ENCODE results near the gene NRG4.

Gene NRG4, protein sequence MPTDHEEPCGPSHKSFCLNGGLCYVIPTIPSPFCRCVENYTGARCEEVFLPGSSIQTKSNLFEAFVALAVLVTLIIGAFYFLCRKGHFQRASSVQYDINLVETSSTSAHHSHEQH

DNA sequence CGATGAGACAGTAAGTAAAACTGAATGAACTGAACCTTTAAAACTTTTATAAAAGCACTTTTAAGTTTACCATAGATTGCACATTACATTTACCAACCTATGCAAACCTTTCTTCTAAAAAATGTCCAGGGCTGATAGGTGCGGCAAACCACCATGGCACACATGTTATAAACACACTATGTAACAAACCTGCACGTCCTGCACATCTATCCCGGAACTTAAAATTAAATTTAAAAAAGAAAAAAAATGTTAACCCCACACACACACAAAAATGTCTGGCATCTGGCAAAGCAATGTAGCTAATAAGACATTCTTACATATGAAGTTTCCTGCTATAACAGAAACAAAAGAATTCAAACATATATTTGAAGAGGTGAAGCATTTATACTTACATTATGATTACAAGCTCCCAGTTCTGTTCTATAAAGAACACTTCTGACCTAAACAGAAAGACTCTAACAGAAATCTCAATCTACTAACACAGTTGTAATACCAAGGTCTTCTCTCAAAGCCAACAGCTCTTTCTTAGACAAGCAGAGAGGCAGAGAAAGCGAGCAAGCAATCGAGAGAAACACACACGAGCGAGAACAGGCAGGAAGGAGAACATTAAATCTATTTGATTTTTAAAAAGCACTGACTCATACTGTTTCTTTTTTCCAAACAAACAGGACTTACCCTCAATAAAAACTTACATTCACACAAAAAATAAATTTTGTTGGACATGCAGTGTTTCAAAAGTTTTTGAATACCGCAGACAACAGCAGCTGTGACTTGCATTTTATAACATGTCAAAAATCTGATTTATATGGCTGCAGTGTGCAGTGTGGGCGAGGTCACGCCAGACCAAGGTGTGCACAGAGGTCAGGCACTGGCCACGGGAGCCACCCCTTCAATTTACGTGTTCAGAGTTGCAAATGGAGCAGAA lies at the start of gene NRG4:
TSS of gene NRG4 (minus strand) at position 798 of the 925 bp plus-strand sequence. CDS start 1,194 bp downstream, outside the sequence.
- no peak for DNase-seq (ENCODE audit: low spot score)
- TF ChIP-seq, protein P1, sequence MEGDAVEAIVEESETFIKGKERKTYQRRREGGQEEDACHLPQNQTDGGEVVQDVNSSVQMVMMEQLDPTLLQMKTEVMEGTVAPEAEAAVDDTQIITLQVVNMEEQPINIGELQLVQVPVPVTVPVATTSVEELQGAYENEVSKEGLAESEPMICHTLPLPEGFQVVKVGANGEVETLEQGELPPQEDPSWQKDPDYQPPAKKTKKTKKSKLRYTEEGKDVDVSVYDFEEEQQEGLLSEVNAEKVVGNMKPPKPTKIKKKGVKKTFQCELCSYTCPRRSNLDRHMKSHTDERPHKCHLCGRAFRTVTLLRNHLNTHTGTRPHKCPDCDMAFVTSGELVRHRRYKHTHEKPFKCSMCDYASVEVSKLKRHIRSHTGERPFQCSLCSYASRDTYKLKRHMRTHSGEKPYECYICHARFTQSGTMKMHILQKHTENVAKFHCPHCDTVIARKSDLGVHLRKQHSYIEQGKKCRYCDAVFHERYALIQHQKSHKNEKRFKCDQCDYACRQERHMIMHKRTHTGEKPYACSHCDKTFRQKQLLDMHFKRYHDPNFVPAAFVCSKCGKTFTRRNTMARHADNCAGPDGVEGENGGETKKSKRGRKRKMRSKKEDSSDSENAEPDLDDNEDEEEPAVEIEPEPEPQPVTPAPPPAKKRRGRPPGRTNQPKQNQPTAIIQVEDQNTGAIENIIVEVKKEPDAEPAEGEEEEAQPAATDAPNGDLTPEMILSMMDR (IDR thresholded peaks at IDR 0.05; ENCODE audit: extremely low read depth, missing control alignments): no peak

DNA sequence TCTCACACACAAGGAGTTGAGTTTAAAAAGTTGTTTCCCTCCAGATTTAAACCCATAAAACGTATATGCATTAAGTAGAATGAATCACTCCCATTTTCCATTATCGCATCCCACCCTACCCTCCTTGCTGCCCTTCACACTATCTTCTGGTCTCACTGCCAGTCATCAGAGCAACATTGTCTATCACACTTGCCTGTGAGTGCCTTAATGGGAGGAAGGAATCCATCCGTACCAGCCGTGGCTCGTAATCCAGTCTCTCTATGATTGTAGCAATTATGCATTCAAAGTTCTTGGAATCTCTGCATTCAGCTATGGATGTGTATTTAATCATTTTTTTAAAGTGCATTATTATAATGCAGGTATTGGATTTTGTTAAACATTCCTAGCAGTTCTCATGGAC lies 49.5 kb upstream of the NRG4 start:
- DNase-seq (ENCODE audit: low spot score): no peak
- TF ChIP-seq, protein P1 (IDR thresholded peaks at IDR 0.05; ENCODE audit: extremely low read depth, missing control alignments): no peak

DNA sequence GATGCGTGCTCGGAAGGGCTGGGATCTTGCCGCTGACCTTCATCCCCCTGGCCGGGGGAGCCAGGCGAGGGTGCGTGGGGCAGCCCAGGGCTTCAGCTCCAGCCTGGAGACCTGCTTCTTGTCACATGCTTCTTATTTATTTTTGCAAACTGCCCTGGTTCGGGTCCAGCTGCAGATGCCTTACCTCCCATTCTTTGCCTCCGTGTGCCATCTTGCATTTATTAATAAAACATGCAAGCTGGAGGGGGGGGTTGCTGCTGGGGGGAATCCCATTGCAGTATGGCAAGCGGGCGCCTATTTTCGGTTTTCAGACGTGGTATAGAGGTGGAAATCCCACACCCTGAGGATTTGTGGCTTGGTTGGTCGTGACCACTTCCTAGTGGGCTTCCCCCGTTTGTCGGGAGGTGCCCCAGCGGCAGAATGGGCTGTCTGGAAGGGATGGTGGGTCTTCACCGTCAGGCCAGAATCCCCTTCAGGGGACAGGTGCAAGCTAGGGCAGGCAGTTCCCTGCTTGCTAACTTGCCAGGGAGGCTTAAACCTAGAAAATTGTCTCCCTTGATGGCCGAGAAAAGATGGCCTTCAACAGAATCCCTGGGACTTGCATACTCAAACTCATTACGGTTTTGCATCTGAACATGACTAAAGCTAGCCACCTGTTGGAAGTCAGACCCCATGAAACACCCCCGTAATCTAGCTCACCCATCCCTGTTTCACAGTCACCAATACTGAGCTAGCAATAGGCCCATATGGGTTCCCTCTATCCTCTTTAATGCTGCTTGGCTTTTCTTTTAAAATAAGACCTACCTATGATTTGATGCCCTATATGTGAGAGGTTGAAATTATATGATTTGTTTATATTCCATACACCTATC lies 48.1 kb upstream of the NRG4 start:
- TF ChIP-seq, protein P1 (IDR thresholded peaks at IDR 0.05; ENCODE audit: extremely low read depth, missing control alignments): no peak
- peak; percentile 35 for DNase-seq (ENCODE audit: low spot score)

DNA sequence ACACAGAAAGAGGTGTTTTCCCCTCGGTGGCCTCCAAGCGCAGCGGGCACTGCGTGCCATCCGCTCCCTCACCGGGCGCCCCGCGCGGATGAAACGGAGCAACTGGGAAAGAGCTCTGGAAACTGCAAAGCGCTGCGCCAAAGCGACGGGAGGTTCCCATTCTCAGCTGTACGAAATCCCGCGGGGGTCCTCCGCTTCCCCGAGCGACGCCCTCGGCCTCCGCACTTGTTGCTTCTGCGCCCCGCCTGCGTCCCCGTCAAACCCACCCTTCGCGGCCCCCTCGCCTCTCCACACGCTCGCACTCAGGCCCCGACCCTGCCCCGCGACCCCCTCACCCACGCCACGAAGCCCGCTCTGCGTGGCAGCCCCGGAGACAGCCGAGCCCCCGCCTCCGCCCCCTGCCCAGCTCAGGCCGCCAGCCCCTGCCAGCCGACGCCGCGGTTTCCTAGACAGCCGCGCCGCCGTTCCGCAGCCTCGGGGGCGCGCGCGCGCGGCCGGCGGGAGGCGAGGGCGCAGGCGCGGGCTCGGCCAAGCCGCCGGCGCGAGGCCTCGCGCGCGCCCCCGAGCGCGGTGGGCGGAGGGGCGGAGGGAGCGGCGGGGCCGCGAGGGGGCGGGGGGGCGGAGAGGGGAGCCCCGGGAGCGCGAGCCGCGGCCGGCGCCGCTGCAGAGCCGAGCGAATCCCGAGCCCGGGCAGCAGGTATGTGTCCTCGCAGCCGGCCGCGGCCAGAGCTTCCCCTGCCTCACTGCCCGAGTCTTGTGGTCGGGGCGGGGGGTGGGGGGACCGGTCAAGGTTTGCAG lies 47.3 kb upstream of the NRG4 start, which contains the start of gene TMEM266:
TSS of gene TMEM266 (plus strand) at position 666 of the 798 bp plus-strand sequence. CDS start 74,279 bp downstream, outside the sequence.
- DNase-seq (ENCODE audit: low spot score): peak; percentile 88

DNA sequence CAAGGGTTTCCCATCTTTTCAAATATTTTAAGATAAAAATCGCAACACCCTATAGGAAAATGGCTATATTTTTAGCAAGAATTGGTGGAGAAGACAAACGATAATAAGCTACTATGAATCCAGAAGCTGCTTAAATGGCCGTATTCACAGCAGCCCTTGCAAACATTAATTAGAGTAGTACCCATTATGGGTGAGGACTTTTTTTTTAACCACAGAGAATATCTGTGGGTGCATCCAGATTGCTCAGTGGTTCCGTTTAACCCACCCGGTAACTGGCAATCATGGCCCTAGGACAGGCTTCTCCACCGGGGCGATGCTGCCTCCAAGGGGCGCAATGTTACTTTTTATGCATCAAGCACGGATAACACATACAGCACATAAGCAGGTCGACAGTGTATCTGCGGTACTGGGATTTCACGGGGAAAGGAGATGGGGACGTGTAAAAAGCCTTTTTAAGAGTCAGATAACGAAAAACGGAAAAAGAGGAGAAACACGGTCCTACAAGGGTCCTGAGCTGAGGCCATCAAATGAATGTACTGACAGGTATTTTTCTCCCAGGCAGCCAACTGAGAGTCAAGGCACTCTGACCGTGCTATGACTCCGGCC lies 46.6 kb upstream of the NRG4 start:
- TF ChIP-seq, protein P1 (IDR thresholded peaks at IDR 0.05; ENCODE audit: extremely low read depth, missing control alignments): peak; percentile 15
- peak; percentile 55 for DNase-seq (ENCODE audit: low spot score)

More for the DNA sequence above, 47.3 kb upstream of the NRG4 start, which contains the start of gene TMEM266:
- TF ChIP-seq, protein P1 (IDR thresholded peaks at IDR 0.05; ENCODE audit: extremely low read depth, missing control alignments): no peak

DNA sequence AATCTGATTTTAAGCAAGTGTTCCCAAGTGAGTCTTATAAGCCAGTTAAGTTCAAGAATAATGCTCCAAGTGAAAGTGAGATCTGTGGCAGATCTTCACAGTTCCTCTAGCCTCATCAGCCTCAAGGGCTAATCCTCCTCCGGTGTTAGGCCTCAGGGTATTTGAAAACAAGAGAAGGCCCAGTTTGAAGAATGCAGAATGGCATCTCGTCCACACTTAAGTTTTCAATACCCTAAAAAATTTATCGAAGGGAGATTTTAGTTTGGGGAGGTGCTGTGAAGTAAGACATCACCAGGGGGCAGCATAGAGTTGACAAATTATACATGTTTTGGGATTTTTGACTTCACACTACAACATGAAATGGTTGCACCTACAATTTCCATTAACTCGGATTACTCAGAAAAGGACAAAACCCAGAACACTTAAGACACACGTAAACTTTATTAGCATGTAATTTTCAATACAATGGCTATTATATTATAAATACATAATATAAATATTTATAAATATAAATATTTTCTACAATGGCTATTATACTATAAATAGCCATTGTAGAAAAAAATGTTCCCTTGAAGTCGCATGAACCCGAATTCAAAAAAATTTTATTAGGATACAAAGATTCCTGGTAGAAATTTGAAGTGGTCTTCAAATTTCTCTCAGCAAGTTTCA lies 45.2 kb upstream of the NRG4 start:
- TF ChIP-seq, protein P1 (IDR thresholded peaks at IDR 0.05; ENCODE audit: extremely low read depth, missing control alignments): peak; percentile 34
- peak; percentile 62 for DNase-seq (ENCODE audit: low spot score)

All from GM20000 (cell line).